DMS79 (cell line): ENCODE data around the gene UCP2.

Experiments
- DNase-seq: peaks from one replicate; lab custom pipeline; 2025; lab: John Stamatoyannopoulos, UW

Gene UCP2, protein sequence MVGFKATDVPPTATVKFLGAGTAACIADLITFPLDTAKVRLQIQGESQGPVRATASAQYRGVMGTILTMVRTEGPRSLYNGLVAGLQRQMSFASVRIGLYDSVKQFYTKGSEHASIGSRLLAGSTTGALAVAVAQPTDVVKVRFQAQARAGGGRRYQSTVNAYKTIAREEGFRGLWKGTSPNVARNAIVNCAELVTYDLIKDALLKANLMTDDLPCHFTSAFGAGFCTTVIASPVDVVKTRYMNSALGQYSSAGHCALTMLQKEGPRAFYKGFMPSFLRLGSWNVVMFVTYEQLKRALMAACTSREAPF

DNA sequence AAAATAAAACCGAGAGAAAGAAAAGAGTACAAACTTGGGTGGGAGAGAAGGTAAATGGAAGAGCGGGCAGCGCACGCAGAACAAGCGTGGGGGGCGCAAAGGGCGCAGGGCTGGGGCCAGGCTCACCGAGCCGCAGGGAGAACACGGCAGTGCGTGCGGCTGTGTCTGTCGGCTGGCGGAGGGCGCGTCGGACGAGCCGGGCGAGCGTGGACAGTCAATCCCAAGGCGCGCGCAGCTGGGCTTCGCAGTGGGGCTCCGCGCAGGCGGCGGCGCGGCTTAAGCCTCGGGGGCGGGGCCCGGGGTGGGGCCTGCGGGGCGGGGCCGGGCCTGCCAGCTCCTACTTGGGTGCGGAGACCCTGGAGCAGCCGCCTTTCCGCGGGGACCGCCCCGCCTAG is at the start of gene UCP2:
UCP2 (minus strand) TSS at position 249 of the 395 bp plus-strand sequence. CDS start 4,465 bp downstream, outside the sequence.
- DNase-seq, result peak; percentile 93

DNA sequence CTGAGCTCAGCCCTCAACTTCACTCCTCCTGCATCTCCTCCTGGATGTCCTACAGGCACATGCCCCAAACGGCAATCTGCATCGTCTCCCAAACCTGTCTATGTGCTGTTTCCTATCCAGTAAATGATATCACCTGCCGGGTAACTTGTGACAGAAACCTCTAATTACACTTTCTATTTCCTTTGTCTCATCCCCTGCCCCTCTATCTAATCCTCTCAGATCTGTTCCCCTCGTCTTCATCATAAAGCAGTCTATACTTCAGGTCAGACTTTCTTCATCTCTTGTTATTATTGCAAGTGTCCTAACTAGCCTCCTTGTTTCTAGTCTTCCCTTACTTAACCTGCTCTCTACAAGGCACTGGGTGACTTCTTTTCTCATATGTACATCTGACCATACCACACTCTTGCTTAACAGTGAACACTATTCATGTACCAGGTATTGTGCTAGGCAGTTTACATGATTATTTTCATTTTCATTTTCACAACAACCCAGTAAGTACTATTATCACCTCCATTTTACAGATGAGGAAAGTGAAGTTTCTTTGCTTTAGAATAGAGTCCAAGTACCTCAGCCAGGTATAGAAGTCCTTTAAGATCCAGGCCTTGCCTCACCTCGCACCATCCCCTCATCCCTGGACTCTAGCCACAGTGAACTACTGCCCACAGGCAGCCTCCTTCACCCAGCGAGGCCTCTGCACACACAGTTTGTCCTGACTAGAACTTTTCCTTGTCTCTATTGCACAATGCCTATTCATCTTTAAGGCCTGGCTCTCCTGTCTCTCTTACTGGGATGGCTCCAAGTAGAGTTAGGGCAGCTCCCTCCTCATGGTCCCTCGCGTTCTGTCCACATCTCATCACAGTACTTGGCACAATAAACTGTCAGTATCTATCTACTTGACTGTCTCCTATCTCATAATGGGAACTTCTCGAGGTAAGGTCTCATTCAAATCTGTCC is 48.4 kb upstream of the UCP2 start:
- DNase-seq, result no peak

DNA sequence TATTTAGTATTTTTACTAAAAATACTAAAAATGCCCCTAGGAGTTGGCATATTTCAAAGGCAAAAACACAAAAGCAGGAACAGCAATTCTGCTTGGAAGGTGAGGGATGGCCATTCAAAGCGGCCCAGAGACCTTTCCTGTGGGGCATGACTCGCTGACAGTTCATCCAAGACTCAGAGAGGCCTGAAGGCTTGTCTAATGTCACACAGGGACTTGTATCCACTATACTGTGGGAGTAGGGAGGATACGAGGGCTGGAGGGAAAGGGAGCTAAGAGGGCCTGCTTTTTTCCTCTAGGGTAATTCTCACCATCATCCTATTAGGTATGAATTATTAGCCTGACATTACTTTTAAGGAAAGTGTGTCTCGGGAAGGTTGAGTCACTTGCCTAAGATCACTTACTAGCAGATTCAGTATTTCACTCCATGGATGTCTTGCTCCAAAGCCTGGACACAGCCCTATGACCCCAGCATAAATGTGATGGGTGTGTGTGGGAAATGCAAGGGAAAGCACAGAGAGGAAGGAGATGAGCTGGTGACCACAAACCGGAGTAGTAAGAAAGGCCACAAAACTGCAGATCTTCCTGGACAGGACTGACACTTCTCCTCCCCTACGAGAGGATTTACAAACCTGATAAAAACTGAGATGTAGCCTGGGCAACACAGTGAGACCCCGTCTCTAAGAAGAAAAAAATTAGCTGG is 43.0 kb upstream of the UCP2 start:
- DNase-seq, result no peak

DNA sequence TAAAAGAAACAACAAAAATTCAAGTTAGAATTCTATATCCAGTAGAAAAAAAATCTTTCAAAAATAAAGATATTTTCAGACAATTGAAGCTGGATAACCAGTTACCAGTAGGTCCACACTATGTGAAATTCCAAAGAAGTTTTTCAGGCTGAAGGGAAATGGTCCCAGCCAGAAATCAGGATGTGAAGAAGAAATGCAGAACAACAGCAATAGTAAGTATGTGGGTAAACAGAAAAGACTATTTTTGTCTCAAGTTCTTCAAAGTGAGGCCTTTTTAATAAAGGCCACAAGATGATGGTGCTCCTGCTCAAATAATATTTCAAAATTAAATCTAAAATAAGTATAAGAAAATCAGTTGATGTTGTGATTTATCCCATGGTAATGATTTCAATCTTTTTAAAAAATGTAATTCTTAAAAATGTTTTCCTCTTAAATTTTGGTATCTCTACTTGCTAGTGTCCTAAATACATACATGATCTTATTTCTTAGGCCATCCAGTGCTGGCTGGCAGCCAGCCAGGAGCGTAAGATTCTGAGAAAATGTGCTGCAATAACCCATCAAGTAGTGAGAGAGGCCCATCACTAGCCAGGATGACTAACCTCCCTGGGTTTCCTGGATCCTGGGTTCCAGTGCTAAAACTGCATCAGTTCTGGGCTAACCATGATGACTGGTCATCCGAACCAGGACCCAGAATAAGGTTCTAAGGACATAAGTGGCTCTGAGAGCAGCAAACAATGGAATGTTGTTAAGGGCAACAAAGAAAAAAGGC is 41.8 kb upstream of the UCP2 start:
- no peak for DNase-seq

DNA sequence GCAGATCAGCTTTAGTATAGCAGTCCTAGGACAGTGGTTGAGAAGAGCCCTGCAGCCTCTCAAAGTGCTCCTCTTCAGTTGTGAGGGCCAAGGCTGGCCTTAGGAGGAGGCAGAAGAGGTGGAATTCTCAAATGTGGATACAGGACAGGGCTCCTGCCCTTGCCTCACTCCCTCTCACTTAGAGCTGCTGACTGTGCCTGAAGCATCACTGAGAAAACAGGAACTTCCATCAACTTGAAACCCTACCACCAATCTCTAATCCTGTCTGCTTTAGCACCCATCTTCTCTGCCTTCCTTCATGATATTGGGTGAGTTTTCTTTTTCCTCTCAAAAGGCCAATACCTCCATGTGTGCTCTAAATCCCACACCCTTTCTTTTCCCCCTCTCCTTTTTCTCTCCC is 40.6 kb upstream of the UCP2 start:
- no peak for DNase-seq

DNA sequence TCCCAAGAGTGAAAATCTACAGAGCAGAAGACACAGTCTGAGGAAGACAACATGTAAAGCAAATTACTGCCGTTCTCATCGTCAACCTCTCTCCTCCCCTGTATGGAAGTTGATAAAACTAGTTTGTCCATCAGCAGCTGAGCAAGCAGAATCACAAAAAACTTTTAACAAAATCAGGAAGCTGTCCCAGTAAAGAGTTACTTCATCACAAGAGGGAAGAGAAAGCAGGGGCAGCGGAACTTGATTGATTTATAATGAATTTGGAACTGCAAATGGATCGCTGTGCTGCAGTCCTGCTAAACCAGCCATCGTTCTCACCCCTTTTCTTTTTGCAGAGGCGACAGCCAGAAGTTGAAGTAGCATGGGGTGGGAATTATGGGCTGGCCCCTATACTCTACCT is 39.9 kb upstream of the UCP2 start:
- DNase-seq, result no peak

DNA sequence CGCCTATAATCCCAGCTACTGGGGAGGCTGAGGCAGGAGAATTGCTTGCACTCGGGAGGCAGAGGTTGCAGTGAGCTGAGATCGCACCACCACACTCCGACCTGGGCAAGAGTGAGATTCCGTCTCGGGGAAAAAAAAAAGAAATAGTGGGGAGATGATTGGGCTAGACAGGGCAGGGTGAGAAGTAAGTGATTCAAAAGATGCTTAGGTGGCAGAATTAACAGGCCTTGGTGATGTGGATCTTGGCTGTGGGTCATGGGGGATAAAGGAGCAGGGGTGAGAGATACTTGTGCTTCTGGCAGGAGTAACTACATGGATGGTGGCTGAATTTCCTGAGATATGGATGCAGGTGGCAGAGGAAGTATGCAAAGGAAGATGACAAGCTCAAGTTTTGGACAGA is 39.4 kb upstream of the UCP2 start:
- DNase-seq, result no peak

DNA sequence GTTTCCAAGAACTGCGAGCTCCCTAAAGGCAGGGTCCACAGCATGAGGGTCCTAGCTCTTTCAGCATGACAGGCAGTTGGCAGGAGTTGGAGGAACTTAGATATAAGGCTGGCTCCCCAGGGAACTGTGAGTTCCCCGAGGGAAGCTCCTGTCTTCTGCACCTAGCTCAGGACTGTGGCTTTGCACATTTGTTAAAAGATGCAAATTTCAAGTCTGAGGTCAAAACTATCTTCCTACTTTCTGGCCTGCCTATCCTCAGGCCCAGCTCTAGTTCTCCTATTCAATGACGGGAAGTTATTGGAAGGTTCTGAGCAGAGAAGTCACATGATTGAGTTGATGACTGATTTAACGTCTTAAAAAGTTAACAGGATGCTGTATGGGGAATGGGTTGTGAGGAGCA is 37.9 kb upstream of the UCP2 start:
- DNase-seq, result no peak

DNA sequence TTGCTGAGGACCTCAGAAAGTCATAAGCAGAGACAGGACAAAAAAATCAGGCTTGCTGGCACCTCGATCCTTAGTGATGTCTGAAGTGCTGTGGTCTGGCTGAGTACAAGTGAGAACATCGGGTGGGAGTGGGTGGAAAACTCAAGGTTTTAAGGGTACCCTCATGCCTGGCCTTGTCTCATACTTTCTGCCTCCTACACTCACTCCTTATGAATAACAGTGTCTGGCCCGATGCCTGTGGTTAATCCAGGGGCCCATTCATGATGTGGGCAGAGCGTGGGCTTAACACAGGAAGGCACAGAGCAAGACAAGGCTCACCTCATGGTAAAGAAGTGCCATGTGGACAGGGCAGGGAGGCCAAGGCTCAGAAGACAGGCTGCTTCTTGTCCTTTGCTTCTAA is 37.2 kb upstream of the UCP2 start:
- DNase-seq, result no peak

DNA sequence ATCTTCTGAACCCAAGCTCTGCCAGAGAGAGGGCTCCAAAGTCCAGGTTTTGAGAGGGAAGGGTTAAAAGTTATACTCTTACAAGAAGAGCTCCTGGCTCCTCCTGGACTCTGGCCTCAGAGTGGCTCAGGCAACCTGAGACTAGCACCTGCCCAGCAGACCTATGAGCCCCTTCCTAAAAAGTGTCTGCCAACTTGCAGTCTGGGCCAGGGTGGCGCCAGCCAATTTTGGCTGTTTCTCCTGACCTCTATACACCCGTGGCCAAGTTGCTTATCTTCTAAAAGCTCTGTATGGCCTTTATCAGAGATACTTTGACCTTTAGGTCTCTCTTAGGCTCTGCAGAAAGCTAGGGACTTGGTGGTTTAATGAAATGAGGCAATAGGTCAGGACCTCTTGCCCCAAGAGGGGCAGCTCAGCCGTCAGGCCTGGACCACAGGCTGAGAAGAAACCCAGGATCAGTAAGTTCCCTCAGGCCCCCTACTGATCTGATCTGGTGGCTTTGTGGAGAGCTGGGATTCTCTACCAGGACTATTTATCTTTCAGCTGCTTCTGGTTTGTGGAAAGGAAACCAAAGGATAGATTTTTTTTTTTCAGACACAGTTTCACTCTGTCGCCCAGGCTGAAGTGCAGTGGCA is 36.6 kb upstream of the UCP2 start:
- no peak for DNase-seq

DNA sequence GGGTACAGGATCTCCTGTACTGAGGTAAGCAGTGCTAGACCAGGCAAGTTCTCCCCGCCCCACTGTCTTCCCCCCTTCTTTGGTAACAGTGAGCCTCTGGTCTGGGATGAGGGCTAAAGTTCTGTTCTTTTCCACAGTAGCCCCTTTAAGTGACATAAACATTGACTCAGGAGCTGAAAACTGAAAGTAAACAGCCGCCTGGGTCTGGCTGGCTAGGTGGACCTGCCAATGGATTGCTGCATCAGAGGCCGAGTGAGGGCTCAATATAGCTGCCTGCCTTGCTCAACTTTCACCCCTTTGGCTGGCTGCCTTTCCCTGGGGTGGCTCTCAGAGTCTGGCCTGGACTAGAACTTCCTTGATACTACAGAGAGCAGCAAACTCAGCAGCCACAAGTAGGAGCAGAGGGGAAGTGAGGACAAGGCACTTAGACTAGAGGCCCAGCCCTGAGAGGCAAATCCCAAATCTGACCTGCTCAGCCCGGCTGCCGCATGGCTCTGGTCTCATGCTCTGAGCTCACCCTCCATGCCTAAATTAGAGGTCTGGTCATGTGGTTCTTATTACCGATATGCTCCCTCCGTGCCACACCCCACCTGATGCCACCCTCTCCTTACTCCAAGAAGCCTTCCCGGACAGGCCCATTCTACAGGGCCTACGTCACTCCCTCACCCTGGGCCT is 35.8 kb upstream of the UCP2 start:
- DNase-seq, result no peak

DNA sequence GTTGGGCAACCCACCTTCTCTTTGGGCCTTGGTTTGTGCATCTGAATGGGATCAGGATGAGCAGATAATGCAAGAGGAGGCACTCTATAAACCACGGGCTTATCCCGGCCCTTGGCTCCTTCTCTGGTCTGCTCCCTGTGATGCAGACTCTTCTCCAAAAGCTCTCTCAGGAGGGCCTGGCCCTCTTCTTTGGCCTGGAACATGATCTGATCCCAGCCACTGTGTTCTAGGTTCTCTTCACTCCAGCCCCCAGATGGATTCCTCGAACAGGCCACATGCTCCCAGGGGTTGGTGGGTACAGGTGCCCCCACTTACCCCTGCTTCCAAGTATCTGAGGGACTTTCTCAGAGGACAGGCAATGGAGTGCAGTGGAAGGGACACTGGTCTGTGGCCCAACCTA is 35.0 kb upstream of the UCP2 start:
- no peak for DNase-seq

DNA sequence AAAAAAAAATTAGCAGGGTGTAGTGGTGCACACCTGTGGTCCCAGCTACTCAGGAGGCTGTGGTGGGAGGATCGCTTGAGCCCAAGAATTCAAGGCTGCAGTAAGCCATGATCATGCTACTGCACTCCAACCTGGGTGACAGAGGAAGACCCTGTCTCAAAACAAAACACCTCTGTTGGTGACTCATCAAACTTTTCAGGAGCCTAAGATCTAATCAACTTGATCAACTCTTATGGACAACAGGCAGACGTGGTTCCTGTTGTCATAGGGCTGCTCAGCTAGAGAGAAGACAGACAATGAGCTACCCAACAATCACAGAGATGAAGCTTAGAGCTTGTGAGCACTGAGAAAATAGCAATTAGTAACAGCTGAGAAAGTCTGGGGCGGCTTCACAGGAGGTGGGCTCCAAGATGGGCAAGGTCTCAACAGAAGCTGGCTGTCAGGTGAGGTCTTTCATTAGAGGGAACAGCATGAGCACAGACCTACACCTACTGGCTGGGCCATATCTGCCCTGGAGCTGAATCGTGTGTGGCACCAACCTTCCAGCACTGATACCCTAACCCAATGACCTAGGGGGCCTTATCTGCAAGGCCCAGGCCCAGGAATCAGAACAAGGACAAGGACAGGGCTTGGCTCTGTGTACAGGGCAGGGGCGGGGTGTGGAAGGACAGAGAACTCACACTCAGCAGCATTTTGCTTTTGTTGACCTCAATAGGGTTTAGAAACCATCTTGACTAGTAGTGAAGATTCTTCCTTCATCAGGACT is 33.5 kb upstream of the UCP2 start:
- DNase-seq, result no peak

DNA sequence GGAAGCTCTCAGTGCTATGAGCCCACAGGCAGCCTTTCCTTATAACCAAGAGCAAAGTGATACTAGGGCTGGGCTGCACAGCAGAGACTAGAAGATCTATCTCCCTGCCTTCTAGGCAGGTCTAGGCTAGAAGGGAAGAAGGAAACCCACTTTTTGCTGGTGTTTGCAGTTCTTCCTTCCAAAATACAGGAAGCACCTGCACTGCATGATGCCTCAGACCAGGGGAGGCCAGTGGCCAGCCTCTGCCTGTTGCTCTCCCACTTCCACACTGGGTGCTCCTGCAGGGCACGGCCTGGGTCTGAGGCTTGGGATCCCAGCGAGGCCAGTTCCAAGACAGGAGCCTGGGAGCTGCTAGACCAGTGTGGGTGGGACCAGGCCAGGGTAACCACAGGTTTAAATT is 32.2 kb upstream of the UCP2 start:
- no peak for DNase-seq

DNA sequence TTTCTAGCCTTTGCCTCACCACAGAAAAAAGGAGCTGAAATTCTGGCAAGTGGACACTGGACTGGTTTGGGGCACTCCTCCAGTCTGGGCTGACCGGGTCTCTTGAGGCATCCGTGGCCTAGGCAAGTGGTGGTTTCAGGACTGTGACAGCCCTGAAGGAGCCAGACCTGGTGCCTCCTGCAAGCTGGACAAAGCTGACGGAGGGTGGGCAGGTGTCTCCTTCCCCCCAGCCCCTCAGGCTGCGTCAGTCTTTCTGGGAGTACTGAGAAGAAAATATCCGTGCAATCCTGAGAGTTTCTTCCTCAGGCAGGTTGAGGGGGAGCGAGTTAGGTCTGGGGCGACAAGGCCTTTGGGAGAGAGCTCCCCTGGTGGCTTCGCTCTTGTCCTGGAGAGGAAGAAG is 30.5 kb upstream of the UCP2 start:
- DNase-seq, result no peak

DNA sequence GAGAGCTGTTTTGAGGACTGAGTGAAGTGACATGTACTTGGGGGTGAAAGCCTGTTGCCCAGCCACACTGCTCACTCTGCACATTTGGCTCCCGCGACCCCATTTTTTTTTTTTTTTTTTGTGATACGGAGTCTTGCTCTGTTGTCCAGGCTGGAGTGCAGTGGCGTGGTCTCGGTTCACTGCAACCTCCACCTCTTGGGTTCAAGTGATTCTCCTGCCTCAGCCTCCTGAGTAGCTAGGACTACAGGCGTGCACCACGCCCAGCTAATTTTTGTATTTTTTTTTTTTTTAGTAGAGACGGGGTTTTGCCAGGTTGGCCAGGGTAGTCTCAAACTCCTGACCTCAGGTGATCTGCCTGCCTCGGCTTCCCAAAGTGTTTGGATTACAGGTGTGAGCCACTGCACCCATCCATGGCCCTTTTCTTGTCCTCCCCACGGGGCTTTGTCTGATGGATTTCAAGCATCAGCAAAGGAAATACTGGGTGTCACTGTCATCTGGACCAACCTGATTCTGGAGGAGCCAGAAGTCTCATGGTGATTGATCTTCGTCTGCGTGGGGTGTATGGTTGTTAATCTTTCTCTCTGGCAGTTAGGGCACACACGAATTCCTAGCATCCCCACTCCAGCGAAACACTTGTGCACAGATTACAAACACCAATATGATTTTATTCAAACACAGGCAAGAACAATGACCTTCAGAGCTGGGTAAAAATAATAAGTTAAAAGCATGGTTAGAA is 29.6 kb upstream of the UCP2 start:
- no peak for DNase-seq

DNA sequence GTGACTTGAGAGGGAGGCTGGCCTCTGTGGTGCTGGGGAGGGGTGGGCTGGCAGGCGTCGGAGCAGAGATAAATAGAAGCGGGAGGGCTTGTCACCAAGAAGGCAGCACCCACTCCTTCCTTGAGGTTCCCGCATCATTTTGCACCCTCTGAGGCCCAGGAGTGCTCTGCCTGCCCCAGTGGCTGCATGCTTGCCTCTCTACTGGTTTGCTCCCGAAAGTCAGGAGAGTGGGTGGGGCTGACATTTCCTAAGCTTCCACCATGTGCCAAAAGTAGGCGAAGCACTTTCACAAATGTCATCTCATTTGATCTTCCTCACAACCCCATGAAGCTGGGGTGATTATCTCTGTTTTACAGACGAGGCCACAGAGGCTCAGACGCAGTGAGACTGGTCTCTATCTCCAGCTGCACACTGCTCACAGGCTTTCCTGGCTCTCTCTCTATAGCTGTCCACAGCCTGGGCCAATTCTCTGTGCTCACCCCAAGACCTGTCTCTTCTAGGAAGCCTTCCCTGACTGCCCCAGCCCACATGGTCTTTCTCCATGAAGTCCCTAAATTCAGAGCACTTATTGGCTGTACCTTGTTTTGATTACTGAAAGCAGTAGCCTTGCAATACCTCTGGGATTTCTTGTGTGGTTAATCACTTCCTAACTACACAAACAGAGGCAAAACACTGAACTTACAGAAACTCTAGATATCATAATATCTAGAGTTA is 28.9 kb upstream of the UCP2 start:
- DNase-seq, result no peak
